ENCODE results near the gene UCMA. TPM values are rescaled to one million over a fixed set of nuclear protein-coding genes. Genes with fewer than 3 reads are reported as not detected.

The UCMA gene
- total RNA-seq, 1 donor from 2014 or later: not detected

DNA sequence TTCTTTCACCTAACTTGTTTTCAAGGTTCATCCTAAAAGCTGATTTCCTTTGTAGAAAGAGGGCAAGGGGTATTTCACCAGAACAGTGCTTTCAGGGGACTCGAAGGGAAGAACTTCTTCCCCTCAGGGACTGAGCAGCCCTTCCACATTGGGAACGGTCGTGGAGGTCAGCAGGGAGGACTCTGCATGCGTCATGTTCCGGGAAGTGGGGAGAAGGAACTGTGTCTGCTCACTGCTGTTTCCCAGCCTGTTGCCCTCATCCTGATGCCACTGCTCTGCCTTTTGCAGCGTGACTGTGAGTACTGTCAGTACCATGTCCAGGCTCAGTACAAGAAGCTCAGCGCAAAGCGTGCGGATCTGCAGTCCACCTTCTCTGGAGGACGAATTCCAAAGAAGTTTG is 45.6 kb downstream of the UCMA start:
- TF ChIP-seq CTCF (conservative IDR thresholded peaks at IDR 0.05; ENCODE audit: low read depth, low read length): no peak
- DNase-seq (ENCODE audit: low read depth): no peak
- H3K4me3 ChIP-seq (ENCODE audit: low read depth, low read length): no peak overlapping the region

- DNase-seq (ENCODE audit: low read depth): no peak
- H3K4me3 ChIP-seq (ENCODE audit: low read depth, low read length): no peak overlapping the region
- no peak for TF ChIP-seq CTCF (conservative IDR thresholded peaks at IDR 0.05; ENCODE audit: low read depth, low read length)
Observed at GRCh38 chr10:13187135-13187534, 47.0 kb downstream of the UCMA start.

DNA sequence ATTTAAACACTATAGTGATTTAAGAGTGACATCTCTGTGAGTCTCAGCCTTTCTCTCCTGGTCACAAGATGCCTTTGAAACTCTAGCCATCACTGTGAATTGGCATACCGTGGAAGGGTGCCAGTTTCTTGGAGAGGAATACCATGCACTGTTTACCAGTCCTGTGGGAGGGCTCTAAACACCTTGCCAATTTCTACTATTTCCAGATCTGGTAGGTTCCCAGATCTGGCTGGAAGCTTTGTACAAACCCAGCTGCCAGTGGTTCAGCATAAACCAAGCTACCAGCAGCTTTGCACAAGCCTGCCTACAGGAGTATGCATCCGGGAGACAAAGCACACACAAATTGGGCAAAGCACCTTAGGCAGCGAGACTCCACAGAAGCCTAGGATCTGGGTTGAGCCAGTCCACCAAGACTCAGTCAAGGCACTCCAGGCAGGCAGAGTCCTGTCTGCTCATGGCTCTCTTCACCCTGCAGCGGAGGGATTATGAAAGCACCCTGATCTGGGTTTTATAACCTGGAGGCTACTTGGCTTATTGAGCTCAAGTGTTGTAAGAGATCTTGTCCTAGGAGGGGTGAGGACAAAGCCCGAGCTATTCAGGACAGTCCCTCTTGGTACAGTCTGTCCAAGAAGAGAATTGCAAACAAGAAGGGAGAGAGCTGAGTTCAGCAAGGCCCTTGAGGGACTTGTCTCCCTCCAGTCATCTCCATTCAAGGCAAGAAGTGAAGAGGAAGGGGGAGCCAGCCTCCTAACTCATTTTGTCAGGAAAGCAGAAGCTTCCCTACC is 49.3 kb downstream of the UCMA start:
- TF ChIP-seq CTCF (conservative IDR thresholded peaks at IDR 0.05; ENCODE audit: low read depth, low read length): no peak
- no peak for DNase-seq (ENCODE audit: low read depth)
- H3K4me3 ChIP-seq (ENCODE audit: low read depth, low read length): no peak overlapping the region

DNA sequence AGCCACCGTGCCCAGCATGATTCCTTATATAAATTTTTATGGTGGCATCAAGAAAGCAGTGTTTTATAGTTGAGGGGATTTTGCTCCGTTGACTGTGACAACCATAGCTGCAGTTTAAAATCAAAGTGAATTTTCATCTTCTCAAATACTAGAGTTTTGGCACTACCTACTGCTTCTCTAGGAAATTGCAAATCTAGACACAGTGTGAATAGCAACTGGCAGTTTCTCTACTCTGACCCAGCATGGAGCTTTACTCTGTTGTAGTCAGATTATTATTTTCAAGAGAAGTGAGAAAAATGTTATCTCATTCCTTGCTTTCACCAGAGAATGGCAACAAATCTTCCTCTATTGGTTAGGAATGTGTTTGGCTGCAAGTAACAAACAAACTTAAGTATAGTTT is 49.9 kb downstream of the UCMA start:
- no peak for DNase-seq (ENCODE audit: low read depth)

GRCh38 chr10:13183625-13184024 is 50.5 kb downstream of the UCMA start:
- no peak for TF ChIP-seq CTCF (conservative IDR thresholded peaks at IDR 0.05; ENCODE audit: low read depth, low read length)
- no peak for DNase-seq (ENCODE audit: low read depth)
- H3K4me3 ChIP-seq (ENCODE audit: low read depth, low read length): no peak overlapping the region

More for the DNA sequence above, 49.9 kb downstream of the UCMA start:
- TF ChIP-seq CTCF (conservative IDR thresholded peaks at IDR 0.05; ENCODE audit: low read depth, low read length): no peak
- no peak overlapping the region for H3K4me3 ChIP-seq (ENCODE audit: low read depth, low read length)

DNA sequence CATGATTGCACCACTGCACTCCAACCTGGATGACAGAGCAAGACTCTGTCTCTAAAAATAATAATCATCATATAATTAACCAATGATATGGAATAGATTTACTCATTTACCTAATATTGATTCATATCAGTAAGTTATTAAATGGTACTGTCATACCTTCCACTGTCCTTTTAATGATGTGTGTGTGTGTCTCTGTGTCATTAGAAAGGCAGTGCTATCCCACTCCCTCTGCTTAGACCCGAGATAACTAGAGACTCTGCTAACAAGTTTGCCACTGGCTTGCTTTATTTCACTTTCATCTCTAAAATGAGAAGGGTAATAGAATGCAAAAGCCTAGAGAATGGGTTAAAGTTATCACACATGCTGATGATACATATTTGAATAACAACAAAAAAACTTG is 51.8 kb downstream of the UCMA start:
- no peak overlapping the region for H3K4me3 ChIP-seq (ENCODE audit: low read depth, low read length)
- TF ChIP-seq CTCF (conservative IDR thresholded peaks at IDR 0.05; ENCODE audit: low read depth, low read length): no peak

GRCh38 chr10:13180788-13181187 is 53.4 kb downstream of the UCMA start:
- no peak for DNase-seq (ENCODE audit: low read depth)
- no peak overlapping the region for H3K4me3 ChIP-seq (ENCODE audit: low read depth, low read length)

More for the DNA sequence above, 51.8 kb downstream of the UCMA start:
- no peak for DNase-seq (ENCODE audit: low read depth)

More at GRCh38 chr10:13180788-13181187, 53.4 kb downstream of the UCMA start:
- TF ChIP-seq CTCF (conservative IDR thresholded peaks at IDR 0.05; ENCODE audit: low read depth, low read length): no peak
